Glomerular visceral epithelial cell (primary cell): ENCODE data around the gene GPX4.
A peak's percentile ranks its signal among the peaks of the same experiment; 100 is the strongest.

Experiments
- DNase-seq: peaks from one replicate; pipeline ENCODE4 v3.0.0-alpha.2; 2016; ENCODE audit errors: extremely low spot score

The GPX4 gene

DNA sequence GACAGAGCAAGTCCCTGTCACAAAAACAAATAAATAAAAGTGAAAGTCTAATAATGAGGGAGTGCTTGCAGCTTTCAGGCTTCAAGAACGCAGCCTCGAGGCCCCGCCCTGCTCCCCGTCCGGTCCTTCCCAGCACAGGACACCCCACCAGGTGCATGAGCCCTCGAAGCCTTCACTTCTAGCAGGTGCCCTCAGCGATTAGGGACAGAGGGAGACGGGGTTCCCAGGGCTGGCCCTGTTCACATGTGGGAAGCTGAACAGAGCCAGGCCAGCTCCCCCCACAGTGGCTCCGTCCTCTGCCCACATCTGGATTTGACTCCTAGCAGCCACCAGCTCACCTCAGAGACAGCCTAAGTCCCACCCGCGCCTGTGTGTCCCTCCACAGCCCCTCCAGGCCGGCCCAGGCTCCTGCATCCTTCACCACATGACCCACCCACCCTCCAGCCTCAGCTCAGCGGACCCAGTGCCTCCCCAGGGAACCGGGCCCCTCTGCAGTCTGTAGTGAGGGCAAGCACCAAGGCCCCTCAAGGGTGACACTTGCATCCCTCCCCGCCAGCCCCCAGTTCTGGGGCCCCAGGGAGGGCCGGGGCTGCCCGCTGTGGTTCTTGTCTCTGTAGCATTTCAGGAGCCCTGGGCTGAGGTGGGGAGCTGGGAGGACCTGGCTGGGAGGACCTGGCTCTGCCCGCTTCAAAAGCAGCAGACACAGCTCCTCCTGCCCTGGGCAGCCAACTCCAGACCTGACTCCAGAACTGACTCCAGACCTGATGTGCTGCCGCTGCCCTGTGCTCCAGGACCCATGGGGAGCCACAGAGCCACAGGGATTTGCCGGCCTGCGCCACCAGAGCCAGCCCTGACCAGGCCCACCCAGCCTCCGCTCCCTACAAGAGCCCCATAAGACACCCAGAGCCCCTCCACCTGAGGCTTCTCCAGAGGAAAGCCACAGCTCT is 27.2 kb downstream of the GPX4 start:
- DNase-seq = no peak

DNA sequence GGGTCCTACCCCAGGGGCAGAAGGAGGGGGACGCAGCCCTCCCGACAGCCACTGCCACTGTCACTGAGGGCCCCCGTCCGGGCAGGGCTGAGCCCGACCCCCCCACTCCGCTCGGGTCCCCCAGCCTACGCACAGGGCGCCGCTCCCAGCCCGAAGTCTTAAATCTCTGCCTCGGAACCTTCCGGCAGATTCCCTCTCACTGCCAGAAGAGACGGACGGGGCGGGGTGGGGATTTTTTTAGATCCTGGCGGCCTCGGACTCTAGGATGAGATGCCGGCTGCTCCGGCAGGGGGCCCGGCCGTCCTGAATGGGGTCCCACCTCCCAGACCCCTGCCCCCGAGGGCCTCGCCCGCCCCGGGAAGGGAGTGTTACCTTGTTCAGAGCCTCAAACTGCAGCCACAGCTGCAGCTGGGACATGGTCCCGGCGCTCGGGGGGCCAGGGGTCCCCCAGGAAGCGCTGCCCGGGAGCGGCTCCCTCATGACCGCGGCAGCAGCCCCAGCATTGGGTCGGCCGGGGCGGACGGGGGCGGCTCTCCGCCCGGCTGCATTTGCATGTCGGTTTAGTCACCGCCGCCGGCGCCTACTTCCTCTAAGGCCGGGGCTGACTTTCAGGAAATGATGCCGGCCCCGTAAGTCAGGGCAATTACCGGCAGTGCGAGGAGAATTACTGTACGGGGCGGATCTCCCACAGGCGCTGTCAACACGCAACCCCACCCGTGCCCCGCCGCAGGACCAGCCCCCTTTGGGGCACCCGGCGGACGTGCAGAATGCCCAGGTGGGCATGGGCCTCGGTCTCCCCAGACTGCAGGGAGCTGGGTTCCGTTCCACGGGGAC is 28.1 kb downstream of the GPX4 start:
- DNase-seq = peak; percentile 74

DNA sequence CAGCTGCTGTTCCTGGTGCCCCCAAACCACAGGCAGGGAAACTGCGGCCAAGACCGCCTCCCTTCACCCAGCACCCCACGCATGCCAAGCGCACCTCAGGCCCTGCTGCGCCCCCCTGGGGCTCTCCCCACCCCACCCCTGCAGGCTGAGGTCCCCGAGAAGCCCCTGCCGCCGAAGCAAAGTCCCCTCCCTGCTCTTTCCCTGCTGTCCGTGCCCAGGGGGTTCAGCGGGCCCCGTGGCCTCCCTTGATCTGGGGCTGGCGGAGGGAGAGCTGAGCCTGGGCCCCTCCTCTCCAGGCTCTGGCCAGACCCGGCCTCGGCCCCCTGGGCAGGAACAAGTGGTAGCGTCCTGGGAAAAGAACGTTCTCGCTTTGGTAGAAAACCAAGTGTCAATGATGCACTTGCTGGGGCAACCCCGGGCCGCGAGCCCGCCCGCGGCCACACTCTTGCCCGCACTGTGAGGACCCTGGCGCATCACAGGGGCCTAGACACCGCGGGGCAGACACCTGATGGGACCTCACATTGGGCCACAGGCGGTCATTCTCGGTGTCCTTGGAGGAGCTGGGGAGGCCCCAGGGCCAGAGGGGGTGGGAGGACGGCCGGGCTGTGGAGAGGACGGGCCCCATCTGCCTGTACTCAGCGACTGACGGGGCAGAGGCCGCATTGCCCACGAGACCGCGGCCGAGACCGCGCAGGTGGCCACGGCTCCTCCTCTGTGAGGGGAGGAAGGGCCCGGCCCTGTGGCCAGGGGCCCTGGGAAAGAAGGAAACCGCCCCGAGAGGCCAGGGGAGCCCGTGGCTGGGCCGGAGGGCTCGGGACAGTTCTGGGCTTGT is 29.0 kb downstream of the GPX4 start:
- DNase-seq = no peak

DNA sequence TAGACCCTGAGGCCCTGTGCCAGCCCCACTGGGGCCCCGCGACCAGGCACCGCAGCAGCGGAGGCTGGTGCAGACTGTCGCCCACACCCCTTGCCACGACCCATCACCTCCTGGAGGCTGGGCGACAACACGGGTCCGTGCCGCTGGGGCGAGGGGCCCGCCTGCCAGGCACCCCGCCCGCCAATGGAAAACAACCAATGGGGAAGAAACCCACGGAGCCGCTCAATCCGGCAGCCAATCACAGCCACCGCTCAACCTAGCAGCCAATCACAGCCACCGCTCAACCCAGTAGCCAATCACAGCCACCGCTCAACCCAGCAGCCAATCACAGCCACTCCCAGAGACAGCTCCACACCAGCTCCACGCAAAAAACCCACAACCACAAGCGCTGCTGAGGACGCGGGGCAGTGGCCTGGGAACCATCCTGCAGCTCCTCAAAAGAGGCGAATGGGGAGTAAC is 29.7 kb downstream of the GPX4 start:
- DNase-seq = no peak

DNA sequence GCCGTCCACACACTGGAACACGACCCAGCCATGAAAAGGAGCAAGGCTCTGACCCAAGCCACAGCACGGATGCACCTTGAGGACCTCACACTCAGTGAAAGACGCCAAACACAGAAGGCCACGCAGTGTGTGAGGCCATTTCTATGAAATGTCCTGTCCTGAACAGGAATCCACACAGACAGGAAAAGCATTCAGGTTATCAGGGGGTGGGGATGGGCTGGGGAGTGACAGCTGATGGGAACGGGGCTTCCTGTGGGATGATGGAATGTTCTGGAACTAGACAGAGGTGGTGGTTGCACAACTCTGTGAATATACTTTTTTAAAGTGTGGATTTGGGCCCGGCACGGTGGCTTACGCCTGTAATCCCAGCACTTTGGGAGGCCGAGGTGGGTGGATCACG is 30.6 kb downstream of the GPX4 start:
- no peak for DNase-seq

DNA sequence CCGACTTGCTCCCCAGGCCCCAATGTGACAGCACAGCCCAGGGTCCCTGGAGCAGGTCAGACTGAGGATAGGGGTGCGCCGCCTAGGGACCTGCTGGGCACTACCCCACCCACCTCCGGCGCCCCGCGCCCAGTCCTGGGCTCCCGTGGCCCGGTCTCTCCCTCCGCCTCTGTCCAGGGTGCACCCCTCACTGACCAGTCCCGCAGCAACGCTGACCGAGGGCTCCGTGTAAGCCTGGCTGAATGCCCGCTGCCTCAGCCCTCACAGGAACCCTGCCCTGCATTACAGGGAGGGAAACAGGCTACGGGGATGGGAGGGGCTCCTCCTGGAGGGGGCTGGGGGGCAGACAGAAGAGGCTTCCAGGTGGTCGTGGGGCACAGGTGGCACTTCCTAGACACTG is 31.7 kb downstream of the GPX4 start:
- DNase-seq = no peak

DNA sequence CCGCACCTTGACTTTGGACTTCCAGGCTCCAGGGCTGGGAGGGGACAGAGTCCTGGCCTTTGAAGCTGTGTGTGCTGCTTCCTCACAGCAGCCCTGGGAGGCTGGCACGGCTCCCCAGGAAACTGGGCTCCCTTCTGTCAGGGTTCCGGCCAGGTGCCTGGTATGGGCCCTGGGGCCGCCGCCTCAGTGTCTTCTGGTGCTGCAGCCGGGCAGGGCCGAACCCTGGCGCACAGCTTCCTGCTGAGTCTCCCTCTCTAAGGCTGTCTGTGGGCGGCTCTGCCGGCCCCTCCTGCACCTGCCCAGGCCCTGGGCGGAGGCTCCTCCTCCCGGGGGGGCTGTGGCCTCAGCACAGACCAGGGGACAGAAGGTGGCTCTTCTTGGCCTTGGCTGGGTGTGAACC is 32.4 kb downstream of the GPX4 start:
- DNase-seq = no peak

DNA sequence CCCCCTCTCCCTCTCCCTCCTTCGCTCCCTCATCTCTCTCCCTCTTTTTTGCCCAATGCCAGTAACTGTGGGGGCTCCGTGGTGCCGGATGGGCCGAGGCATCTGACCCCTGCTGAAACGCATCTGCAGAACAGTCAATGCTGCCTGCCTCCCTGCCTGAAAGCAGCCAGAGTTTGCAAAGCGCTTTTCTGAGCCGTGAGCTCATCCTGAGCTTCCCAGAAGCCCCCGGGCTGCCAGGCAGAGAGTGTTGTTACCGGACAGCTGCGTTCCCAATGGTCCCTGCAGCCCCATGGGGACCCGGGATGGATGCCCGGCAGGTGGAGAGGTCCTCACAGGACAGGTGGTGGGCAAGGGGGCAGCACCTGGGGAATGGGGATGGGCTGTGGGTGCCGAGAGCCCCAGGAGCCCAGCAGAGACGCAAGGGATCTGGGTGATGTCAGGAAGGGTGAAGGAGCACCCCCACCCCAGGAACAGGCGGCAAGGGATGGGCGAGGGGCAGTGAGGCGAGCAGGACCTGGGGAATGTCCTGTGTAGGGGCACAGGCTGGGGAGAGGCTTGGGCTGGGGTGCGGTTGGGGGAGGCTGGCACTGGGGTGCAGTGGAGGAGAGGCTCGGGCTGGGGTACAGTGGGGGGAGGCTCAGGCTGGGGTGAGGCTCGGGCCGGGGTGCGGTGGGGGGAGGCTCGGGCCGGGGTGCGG is 33.0 kb downstream of the GPX4 start:
- DNase-seq = no peak

DNA sequence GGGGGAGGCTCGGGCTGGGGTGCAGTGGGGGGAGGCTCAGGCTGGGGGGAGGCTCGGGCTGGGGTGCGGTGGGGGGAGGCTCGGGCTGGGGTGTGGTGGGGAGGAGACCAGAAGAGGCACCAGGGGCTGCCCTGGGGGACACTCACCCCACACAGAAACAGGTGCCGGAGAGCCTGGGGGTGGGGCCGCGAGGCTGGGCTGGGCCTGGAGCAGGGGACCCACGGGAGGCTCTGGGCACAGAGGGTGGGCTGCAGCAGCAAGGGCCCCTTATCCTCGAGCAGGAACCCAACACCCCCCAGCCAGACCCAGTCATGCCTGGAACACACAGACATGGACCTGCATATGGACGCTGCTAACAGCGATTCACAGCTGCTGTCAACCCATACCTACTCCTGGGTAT is 34.3 kb downstream of the GPX4 start:
- no peak for DNase-seq

DNA sequence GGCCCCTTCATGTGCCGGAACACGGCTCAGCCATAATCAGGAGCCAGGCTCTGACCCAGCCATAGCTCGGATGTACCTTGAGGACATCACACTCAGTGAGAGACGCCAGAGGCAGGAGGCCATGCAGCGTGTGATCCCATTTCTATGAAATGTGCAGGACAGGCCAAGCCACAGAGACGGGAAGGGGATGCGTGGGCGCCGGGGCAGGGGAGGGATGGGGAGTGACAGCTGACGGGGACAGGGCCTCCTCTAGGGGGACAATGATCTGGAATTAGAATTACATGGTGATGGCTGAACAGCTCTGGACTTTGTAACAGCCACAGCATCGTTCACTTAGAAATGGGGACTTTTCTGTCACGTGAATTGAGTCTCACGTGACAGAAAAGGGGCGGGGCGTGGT is 35.3 kb downstream of the GPX4 start:
- DNase-seq = no peak

DNA sequence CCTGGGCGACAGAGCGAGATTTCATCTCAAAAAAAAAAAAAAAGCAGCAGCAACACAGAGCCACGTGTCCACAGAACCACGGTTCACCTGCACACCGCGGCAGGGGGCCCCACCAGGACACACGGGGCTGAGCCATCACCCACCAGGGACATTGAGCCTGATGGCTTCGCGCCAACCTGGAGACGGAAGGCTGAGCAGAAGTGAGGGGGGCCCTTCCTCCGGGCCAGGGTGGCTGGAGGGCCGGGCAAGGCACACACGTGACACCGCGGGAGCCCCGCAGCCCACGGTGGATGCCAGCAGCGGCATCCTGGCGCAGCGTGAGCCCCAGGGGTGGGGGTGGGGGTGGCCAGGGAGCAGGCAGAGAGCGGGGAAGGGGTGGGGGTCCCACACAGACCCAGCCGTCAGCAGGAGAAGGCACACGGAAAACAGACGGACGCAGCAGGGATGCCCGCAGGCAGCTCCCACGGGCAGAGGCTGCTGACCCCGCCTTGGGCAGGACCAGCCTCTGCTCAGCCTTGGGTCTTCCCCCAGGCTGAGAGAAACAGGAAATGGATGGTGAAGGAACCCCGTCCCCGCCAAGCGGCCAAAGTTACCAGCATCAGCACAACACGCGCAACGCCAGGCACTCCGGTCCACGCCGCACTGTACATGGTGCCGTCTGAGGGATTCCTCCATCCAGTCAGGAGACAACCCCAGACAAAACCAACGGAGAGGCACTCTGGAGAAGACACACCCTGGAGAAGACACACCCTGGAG is 36.7 kb downstream of the GPX4 start:
- DNase-seq = no peak

DNA sequence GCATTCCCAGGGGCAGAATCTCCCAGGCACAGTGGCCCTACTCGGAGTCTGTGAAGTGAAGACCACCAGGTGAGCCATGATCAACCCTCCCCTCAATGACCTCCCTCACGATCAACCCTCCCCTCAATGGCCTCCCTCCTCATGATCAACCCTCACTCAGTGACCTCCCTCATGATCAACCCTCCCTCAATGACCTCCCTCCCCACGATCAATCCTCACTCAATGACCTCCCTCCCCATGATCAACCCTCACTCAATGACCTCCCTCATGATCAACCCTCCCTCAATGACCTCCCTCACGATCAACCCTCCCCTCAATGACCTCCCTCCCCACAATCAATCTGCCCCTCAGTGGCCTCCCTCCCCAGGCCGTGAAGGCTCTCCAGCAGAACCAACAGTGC is 38.1 kb downstream of the GPX4 start:
- no peak for DNase-seq

DNA sequence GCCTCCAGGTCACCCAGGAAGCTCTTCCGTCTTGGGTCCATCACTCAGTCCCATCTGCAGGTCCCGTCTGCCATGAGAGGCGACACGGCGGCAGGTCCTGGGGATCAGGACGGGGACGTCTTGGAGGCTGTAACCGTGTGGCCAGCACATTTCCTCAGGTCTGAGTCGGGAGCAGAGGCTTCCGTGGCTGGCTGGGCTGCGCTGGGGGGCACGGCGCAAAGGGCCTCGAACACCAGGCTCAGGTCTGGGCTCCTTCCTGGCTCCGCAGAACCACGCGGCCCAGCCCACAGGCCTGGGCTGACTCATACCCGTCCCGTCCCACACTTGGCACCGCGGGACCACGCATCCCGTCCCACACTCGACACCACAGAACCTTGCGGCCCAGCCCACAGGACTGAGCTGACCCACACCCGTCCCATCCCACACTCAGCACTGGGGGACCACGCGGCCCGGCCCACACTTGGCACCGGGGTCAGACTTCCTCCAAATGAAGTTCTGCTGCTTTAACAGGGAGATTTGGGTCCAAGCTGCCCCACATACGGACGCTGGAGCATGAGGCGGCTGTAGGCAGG is 40.1 kb downstream of the GPX4 start:
- DNase-seq = no peak

DNA sequence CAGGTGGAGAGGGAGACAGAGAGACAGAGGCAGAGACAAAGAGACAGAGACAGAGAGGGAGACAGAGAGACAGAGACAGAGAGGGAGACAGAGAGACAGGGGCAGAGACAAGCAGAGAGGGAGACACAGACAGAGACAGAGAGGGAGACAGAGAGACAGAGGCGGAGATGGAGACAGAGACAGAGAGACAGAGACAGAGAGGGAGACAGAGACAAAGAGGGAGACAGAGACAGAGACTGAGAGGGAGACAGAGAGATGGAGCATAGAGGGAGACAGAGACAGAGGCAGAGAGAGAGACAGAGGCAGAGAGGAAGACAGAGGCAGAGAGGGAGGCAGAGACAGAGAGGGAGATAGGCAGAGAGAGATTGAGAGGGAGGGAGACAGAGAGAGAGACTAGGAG is 40.9 kb downstream of the GPX4 start:
- DNase-seq = no peak

DNA sequence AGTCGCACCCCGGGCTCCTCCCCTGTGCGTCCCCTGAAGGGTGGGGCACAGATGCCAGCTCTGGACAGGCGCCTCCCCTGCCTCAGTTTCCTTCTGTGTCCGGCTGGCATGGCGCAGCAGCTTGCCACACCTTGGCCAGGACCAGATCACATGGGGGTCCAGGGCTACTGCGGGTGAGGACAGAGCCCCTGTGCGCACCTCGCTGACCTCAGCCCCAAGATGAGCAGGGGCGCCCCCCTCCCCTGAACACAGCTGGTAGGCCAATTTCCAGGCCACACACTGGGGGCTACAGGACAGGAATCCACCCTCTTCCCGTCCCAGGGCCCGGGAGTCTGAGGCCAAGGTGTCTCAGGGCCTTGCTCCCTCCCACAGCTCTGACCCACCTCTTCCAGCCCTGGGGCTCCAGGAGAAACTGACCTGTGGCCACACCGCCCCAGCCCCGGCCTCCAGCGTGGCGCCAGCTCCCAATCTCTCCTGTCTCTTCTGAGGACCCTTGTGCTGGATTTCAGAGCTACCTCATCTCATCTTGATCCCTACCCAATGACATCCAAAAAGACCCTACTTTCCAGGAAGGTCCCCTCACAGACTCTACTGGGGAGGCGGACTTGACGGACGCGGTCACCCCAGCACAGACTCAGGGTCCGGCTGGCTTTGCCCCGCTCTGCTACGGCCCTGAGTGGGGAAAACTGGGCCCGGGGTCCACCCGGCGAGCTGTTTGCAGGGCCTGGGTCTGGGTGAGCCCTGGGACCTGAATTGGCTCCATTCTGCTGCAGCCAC is 42.0 kb downstream of the GPX4 start:
- no peak for DNase-seq

DNA sequence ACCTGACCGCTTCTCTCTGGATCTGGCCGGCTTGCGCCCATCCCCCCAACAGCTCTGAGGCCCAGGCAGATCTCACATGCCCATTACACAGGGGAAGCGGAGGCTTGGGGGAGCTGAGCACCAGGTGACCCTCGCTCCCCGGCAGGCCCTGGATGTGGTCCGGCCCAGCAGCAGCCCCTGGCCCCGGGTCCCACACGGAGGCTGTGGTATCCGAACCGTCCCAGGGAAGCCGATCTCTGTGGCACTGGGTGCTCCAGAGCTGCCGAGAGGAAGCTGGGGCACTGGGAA is 42.6 kb downstream of the GPX4 start:
- no peak for DNase-seq

DNA sequence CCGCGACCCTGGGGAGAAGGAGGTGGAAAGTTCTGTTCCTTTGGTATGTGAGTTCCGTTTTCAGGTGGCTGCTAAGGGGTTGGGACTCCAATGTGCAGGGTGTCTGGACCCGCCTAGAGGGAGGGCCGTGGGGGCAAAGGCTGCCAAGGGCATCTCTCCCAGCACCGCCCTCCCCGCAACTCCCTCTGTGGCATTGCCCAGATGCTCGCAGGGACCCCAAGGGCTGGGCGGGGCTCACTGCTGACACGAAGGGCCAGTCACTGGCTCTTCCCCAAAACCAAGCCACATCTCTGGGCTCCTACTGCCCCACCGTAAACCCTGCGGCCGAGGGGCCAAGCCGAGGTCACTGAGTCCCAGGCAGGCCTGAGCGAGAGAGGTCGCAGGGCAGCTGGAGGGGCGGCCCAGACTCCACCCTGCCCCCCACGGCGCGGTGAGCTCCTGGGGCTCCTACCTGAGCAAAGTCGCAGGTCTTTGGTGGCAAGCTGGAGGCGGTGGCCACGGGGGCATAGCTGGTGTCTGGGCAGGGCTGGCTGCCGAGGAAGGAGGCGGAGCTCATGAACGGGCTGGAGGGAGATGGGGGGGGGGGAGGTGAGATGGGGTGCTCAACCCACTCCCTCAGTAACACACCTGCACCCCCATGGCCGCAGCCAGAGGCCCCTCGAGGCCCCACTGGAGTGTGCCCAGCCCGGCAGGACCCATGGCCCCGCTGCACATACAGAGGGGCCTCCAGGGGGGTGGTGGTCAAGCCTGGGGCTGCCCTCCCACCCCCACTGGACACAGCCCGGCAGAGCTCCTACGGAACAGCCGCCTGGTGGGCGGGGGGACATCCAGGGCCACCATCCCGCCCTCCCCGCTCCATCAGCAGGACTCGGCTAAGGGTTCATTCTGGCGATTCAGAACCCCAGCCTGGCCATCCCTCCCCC is 43.3 kb downstream of the GPX4 start:
- no peak for DNase-seq

DNA sequence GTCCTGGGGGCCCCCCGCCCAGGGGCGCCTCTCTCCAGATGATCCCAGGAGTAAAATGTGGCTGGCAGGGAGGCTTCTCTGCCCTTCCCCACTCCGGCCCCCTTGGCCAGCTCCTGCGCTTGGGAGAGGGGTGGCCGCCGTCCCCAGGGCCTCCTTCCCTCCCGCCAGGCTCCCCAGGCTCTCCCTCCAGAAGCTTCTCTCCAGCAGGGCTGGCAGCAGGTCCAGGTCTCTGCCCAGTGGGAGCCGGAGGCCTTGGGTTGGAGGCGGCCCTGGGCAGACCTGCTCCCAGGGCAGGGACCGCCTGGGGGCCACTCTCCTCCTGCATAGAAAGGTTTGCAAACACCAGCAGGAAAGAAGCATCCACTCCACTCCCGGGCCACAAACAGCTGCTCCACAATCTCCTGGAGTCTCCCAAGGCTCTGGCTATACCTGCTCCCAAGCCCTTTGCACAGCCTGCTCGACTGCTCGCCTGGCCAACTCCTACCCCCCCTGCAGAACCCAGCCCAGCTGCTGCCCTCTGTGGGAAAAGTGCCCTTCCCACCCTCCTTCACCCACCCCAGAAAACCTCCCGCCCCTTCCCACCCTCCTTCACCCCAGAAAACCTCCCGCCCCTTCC is 44.2 kb downstream of the GPX4 start:
- no peak for DNase-seq
